Activated T-cell treated with anti-CD3 and anti-CD28 coated beads for 24 hours (primary cell): ENCODE measurements around the gene KIAA0825.

Experiments used
- DNase-seq: peaks from one replicate; pipeline ENCODE4 v3.0.0-alpha.2; 2020; ENCODE audit warnings: low read depth

The KIAA0825 gene, protein sequence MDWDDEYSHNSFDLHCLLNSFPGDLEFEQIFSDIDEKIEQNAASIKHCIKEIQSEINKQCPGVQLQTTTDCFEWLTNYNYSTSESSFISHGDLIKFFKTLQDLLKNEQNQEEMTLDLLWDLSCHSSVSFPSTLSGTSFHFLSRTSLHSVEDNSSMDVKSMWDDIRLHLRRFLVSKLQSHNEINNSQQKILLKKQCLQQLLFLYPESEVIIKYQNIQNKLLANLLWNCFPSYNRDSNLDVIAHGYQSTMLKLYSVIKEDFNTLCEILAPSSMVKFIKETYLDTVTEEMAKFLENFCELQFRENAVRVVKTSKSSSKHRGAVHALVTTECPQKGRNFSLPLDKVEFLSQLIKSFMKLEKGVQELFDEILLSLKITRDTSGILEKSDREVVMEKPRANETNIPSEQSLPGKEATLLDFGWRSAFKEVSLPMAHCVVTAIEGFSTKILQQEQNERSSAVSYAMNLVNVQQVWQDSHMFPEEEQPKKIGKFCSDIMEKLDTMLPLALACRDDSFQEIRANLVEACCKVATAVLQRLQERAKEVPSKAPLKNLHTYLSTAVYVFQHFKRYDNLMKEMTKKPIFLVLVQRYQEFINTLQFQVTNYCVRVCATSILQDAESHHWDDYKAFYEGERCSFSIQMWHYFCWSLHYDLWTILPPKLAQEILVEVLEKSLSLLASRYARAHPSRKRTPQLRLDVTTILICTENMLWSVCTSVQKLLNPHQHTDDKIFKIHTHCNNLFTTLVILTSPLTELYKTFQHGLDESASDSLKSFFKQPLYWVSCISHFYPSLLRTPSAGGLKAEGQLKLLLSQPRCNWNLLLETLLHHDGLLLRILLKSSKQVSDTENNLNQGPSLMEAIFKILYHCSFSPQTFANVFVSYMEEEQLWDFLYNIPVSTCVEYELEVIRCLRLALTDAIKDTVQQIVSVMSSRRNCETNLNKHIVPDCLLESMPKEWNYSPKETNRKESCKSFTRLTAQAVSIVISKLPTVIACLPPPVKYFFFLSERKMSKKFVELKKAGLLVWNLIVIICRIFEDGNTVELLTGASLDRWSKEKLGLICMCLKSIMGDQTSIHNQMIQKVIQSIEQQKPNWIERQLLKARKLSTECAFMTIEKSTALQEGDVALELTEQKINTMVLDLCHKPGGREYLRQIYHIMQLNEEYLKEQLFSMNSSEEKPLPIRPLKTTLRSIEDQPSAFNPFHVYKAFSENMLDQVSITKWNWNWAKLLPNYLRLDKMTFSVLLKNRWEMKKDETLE (N-terminal part only)

DNA sequence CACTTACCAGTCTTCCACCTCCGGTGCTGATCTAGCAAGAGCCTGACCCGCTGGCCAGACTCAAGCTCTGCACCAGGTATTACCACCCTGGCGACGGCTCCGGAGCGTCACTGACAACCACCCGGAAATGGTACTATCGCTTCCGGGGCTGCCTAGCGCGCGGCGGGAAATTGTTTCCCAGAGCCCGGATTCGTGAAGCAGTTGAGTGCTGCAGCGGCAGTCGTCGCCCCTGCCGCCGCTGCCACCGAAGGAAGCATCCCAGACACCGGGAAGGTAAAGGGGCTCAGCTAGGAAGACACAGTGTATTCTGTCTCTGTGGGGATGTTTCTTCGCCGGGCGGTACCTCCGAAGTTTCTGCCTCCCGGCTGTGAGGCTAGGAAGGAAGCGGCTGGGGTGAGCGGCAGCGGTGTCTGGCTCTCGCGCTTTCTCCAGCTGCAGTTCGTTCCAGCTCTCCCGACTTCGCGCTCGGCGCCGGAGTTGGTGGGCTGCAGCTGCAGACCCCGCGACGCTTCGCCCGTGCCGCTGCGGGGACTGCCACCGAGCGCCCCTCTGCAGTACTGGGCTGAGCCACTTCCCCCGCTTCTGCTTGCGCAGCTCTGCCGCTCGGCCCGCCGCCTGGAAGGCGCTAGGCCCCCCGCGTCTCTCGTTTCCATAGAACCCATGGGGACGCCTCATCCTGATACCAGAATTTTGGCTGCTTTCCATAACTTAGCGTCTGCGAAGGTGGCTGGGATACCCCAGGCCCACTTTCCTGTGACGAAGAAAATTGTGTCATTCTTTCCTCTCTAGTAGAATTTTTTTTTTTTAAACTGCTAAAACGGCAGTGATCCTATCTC lies at the start of gene KIAA0825, which contains the start of gene SLF1:
Gene KIAA0825, minus strand, starts transcription at position 112 of the 836 bp plus-strand sequence. CDS start 81,478 bp downstream, outside the sequence.
Gene SLF1, plus strand, starts transcription at position 177 of the 836 bp plus-strand sequence. CDS start 10,142 bp downstream, outside the sequence.
- peak; percentile 81 for DNase-seq

DNA sequence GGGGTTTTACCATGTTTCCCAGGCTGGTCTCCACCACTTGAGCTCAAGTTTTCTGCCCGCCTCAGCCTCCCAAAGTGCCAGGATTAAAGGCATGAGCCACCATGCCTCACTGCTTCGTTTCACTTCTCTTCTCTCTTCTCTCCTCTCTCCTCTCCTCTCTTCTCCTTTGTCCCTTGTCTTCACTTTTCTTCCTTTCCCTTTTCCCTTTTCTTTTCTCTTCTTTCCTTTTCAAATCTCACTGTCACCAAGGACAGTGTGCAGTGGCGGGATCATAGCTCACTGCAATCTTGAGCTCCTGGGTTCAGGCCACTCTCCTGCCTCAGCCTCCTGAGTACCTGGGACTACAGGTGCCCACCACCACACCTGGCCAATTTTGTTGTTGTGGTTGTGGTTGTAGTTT lies 49.5 kb upstream of the KIAA0825 start:
- DNase-seq = no peak

DNA sequence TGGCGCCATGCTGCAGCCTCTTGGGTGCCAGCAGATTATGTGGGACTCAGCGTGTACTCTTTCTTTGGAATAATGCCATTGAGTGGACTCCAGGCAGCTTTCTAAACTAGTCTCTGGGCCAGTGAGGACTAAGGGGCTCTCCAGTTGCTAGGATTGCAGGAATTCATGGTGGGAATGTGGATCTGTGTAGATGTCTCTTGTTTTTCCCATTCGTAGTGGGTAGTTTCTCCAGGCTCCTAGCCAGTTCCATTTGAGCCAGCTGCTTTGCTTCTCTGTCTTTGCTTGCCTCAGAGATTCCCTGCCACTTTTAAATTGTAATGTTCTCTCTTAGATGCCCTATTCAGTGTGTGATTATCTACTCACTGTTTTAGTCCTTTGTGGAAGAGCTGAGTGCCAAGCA lies 42.7 kb upstream of the KIAA0825 start:
- no peak for DNase-seq

DNA sequence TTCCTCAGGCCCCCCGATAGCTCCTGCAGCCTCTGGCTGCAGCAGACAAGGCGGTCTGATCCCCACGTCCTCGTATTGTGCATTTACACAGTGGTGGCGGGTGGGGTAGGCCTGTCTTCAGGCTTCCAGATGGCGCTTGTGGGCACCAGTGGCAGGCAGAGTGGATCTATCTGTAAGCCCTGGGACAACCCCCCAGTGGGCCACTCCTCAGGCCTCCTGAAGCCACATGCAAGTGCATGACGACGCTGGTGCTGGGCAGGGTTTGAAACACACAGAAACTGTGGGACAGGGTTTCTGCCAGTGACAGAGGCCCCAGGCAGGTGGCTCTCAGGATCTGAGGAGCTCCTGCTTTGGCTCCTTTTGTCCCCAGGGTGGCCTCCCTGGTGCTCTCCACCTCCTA lies 42.1 kb upstream of the KIAA0825 start:
- no peak for DNase-seq

- no peak for DNase-seq
These were observed 39.9 kb upstream of the KIAA0825 start for GRCh38 chr5:94658272-94658671.

DNA sequence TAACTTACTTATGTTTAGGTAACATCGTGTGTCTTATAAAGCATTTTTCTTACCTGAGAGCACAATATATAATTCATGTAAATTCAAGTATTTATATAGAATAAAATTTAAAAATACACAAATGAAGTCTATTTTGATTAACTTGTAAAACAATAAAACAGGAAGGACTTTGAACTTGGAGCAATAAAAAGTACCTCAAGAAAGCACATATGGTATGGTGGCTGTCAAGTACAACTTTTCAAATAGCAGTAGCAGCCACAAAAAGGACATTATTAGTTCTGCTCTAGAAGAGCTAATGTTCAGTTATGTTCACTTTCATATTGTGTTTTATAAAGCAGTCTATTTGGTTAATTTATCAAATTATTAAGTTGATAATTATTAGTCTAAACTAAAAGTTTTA lies 31.5 kb upstream of the KIAA0825 start:
- DNase-seq = no peak

GRCh38 chr5:94646758-94647157 lies 28.4 kb upstream of the KIAA0825 start:
- DNase-seq = no peak

DNA sequence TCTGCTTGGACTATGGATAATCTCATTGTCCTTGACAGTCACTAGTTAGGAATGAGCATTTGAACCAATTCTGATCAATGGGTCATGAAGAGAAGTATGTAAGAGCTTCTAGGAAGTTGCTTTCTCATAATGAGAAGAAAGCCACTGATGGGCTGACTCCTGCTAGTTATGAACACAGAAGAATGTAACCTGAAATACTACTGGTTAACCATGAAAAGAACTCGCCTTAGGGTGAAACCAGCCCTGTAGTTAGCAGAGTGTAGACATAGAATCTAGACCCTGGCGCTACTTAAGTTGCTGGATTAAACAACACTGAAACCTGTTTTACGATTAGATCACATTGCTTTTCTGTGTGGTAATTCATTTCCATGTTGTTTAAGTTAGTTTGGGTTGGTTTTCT lies 26.6 kb upstream of the KIAA0825 start:
- DNase-seq = no peak

- no peak for DNase-seq
These were observed 21.8 kb upstream of the KIAA0825 start for GRCh38 chr5:94640176-94640575.

DNA sequence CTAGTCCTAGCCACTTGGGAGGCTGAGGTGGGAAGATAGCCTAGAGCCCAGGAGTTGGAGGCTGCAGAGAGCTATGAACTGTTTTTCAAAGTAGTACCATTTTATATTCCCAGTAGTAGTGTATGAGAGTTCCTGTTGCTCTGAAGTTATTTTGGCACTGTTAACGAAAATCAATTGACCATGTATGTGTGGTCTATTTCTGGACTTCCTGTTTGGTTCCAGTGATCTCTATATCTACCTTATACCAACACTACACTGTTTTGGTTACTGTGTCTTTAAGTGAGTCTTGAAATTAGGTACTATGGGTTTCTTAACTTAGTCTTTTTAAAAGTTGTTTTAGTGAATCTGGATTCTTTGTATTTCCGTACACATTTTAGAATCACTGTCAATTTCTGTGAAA lies 13.6 kb upstream of the KIAA0825 start:
- no peak for DNase-seq

GRCh38 chr5:94627191-94627590 lies 8.8 kb upstream of the KIAA0825 start:
- no peak for DNase-seq

- no peak for DNase-seq
These were observed 5.5 kb upstream of the KIAA0825 start for GRCh38 chr5:94623877-94624276.

GRCh38 chr5:94623011-94623410 lies 4.6 kb upstream of the KIAA0825 start:
- no peak for DNase-seq

DNA sequence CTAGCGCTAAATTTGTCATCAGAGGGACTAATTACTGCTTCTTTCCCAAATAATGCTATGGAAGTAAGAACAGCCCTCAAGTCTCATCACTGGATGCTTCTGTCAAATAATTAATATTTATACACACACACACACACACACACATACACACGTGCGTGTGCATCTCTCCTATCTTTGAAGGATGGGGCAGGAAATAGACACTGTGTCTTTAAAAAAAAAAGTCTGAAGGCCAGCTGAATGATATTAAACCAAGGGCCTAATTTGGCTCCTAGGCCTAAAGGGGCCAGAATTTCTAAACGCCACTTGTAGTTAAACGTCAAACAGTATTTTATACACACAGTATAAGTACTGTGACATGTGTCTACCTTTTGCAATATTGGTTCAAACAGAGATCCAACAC lies 3.4 kb upstream of the KIAA0825 start:
- no peak for DNase-seq

GRCh38 chr5:94620256-94620655 lies 1.9 kb upstream of the KIAA0825 start:
- DNase-seq = no peak

GRCh38 chr5:94618029-94618492 lies 343 bp downstream of the KIAA0825 start:
- DNase-seq = no peak

DNA sequence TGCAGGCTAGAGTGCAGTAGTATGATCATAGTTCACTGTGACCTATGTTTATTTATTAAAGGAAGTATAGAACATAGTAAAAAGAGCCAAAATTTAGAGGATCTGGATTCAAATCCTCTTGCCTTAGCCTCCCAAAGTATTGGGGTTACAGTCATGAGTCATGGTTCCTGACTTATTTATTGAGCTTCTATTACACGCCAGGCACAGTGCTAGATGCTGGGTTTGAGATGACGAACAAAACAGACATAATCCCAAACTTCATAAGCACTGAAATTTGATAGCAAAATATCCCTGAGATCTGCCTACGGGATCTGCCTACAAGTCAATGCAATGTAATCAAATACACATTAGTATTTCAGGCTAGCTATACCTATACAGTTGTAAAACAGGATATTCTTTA lies 2.5 kb downstream of the KIAA0825 start:
- no peak for DNase-seq

- no peak for DNase-seq
These were observed 4.1 kb downstream of the KIAA0825 start for GRCh38 chr5:94614156-94614805.

- DNase-seq = no peak
These were observed 4.8 kb downstream of the KIAA0825 start for GRCh38 chr5:94613583-94613982.

GRCh38 chr5:94595281-94595840 lies 23.0 kb downstream of the KIAA0825 start:
- DNase-seq = no peak
